CD14-positive monocyte (primary cell): ENCODE data around the gene CSF1R. TPM values are rescaled to one million over a fixed set of nuclear protein-coding genes. Genes with fewer than 3 reads are reported as not detected.

Experiments used
- DNase-seq, 3 donors: peaks; one replicate each; pipeline ENCODE4 v3.0.0-alpha.2; 2011 to 2022
- H2AFZ ChIP-seq: 2 replicates; pipeline ENCODE4 v1.6.0; 2012; ENCODE audit warnings: mild to moderate bottlenecking, low read depth, low read length, inconsistent platforms; ENCODE audit not compliant: insufficient read depth, poor library complexity, severe bottlenecking
- H3K27ac ChIP-seq, 2 donors: 1 replicate in 1 of 2; 2 replicates in 1 of 2; pipeline ENCODE4 v1.5.1; 2012 to 2013; ENCODE audit warnings: low read length in 2 of 2, control low read depth in 1 of 2, inconsistent platforms in 1 of 2, low read depth in 1 of 2, mild to moderate bottlenecking in 1 of 2
- H3K27me3 ChIP-seq, 2 donors: one replicate each; pipeline versions ENCODE4 v1.6.0 to v1.6.1; 2011 to 2013; ENCODE audit warnings: low read length in 2 of 2; ENCODE audit not compliant: control insufficient read depth in 2 of 2, insufficient read depth in 2 of 2
- H3K36me3 ChIP-seq, 2 donors: replicated peaks in 1 of 2; 1 replicate in 1 of 2; 2 replicates in 1 of 2; pipeline versions ENCODE4 v1.5.1 to v1.6.1; 2012 to 2013; ENCODE audit warnings: low read length in 2 of 2, control low read depth in 1 of 2, inconsistent platforms in 1 of 2, mild to moderate bottlenecking in 1 of 2; ENCODE audit not compliant: insufficient read depth in 2 of 2, control insufficient read depth in 1 of 2
- H3K4me1 ChIP-seq, 2 donors: 1 replicate in 1 of 2; 2 replicates in 1 of 2; pipeline versions ENCODE4 v1.5.1 to v1.6.1; 2012 to 2013; ENCODE audit warnings: low read length in 2 of 2, control low read depth in 1 of 2, inconsistent platforms in 1 of 2, mild to moderate bottlenecking in 1 of 2, moderate library complexity in 1 of 2; ENCODE audit not compliant: insufficient read depth in 2 of 2, control insufficient read depth in 1 of 2
- H3K4me2 ChIP-seq: replicated peaks from 2 replicates; pipeline ENCODE3; 2012; ENCODE audit warnings: low read length, moderate library complexity, mild to moderate bottlenecking; ENCODE audit not compliant: poor library complexity, severe bottlenecking; ENCODE audit errors: extremely low read depth
- H3K4me3 ChIP-seq, 3 experiments: fragments of 200-600 bp in 1 of 3; sonication (generic) in 1 of 3; replicated peaks in 1 of 3; 1 replicate in 2 of 3; 2 replicates in 1 of 3; pipeline ENCODE4 v1.5.1; 2011 to 2013; ENCODE audit warnings: low read length in 3 of 3, mild to moderate bottlenecking in 3 of 3, control low read depth in 2 of 3, low read depth in 2 of 3, inconsistent platforms in 1 of 3, moderate library complexity in 1 of 3
- H3K79me2 ChIP-seq: 2 replicates; pipeline ENCODE4 v1.6.0; 2012; ENCODE audit warnings: mild to moderate bottlenecking, control low read depth, inconsistent platforms, low read length, moderate library complexity; ENCODE audit not compliant: insufficient read depth
- H3K9ac ChIP-seq: 2 replicates; pipeline ENCODE4 v1.6.0; 2017; ENCODE audit warnings: low read length, mild to moderate bottlenecking; ENCODE audit not compliant: insufficient read depth, poor library complexity, severe bottlenecking
- H3K9me3 ChIP-seq, 2 donors: replicated peaks in 1 of 2; 1 replicate in 1 of 2; 2 replicates in 1 of 2; pipeline versions ENCODE4 v1.5.1 to v1.6.1; 2012 to 2013; ENCODE audit warnings: low read length in 2 of 2, control low read depth in 1 of 2; ENCODE audit not compliant: control insufficient read depth in 1 of 2, insufficient read depth in 1 of 2
- H4K20me1 ChIP-seq: 2 replicates; pipeline ENCODE4 v1.6.0; 2012; ENCODE audit warnings: mild to moderate bottlenecking, low read length, control low read depth, moderate library complexity; ENCODE audit not compliant: insufficient read depth
- H3K27ac Mint-ChIP-seq, 7 donors: one replicate each; pipeline ENCODE4 v1.8.0; 2020; ENCODE audit warnings: mild to moderate bottlenecking in 7 of 7, mixed read lengths in 7 of 7, moderate library complexity in 6 of 7, inconsistent platforms in 2 of 7
- H3K27me3 Mint-ChIP-seq, 3 donors: one replicate each; pipeline ENCODE4 v1.8.0; 2021 to 2022; ENCODE audit warnings: low read depth in 3 of 3, mild to moderate bottlenecking in 3 of 3, mixed read lengths in 3 of 3, moderate library complexity in 3 of 3, inconsistent platforms in 1 of 3
- H3K36me3 Mint-ChIP-seq, 2 donors: one replicate each; pipeline ENCODE4 v1.8.0; 2020; ENCODE audit warnings: mixed read lengths in 2 of 2, inconsistent platforms in 1 of 2, mild to moderate bottlenecking in 1 of 2
- H3K4me1 Mint-ChIP-seq: one replicate; pipeline ENCODE4 v1.8.0; 2020; ENCODE audit warnings: mild to moderate bottlenecking, mixed read lengths
- H3K4me3 Mint-ChIP-seq, 2 donors: one replicate each; pipeline ENCODE4 v1.8.0; 2020; ENCODE audit warnings: mild to moderate bottlenecking in 2 of 2, mixed read lengths in 2 of 2, moderate library complexity in 1 of 2
- H3K9me3 Mint-ChIP-seq, 7 donors: one replicate each; pipeline ENCODE4 v1.8.0; 2020 to 2022; ENCODE audit warnings: mixed read lengths in 7 of 7, mild to moderate bottlenecking in 6 of 7, moderate library complexity in 6 of 7, inconsistent platforms in 2 of 7
- CTCF ChIP-seq: fragments of 200-600 bp; IDR thresholded peaks from one replicate; pipeline ENCODE4 v1.8.0; 2022; ENCODE audit warnings: antibody characterized with exemption, mild to moderate bottlenecking
- WGBS: methylation state at CpG from one replicate; pipeline ENCODE4 v1.1.5; 2013; ENCODE audit warnings: missing lambda C conversion rate; ENCODE audit not compliant: insufficient coverage; 5-methylcytosine and 5-hydroxymethylcytosine counted together
- intact Hi-C, 2 donors: fragments of 100-400 bp; cut with micrococcal nuclease; formaldehyde crosslinking; loops; one replicate each; pipeline versions ENCODE4 v1.15.0 to v1.15.1; 2023
- polyA plus RNA-seq, 3 donors: library from polyadenylated mRNA; depleted of rRNA in 1 of 3; unstranded in 2 of 3; stranded (reverse) in 1 of 3; fragments of 300-500 nt in 2 of 3; fragments of >200 nt in 1 of 3; fragmentation: Illumina TruSeq in 2 of 3; gene quantifications; 1 replicate in 2 of 3; 2 replicates in 1 of 3; pipeline ENCODE4 v1.2.3, GENCODE V29; 2012 to 2021

The CSF1R gene
- polyA plus RNA-seq, 3 donors = 180 to 332 (median 242) TPM

DNA sequence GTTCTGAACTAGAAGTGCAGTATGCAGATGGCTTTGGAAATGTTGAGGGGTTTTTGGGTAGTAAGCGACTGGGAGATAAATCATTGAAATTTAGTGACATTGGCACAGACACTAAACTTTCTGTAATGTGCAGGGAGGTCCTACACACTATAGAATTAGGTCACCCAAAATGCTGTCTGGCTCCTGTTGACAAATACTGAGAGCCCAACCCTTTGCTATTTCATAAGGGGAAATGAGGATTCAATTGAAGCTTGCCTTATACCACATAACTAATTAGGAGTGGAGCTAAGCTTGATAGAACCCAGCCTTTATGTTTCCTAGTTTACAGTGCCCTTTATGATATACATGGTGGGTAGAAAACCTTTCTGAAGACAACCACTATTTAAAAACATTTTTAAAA lies 63.2 kb downstream of the CSF1R start:
- no peaks in the 10 kb centered on the region for H4K20me1 ChIP-seq
- H3K27me3 ChIP-seq = no peaks in the 10 kb centered on the region
- no peaks in the 10 kb centered on the region for H3K27me3 Mint-ChIP-seq
- H3K9ac ChIP-seq = no peak overlapping the region
- H3K4me1 ChIP-seq = no peaks in the 10 kb centered on the region
- TF ChIP-seq CTCF = no peak
- H3K9me3 Mint-ChIP-seq = no peaks in the 10 kb centered on the region
- H3K4me3 ChIP-seq = no peak overlapping the region
- DNase-seq = no peak
- H3K4me1 Mint-ChIP-seq = peaks cover 6% of the 10 kb centered on the region
- no peak overlapping the region for H3K4me3 Mint-ChIP-seq
- no peak overlapping the region for H2AFZ ChIP-seq
- H3K9me3 ChIP-seq = no peaks in the 10 kb centered on the region
- H3K36me3 Mint-ChIP-seq = peaks cover 91 to 94% of the 10 kb centered on the region in 2 donors
- H3K27ac Mint-ChIP-seq = no peak overlapping the region
- intact Hi-C loops = no loop called here
- no CpG with 5 or more reads among the region's 1 CpG for WGBS
- H3K36me3 ChIP-seq = peaks cover 97 to 100% of the 10 kb centered on the region in 2 donors
- H3K79me2 ChIP-seq = no peaks in the 10 kb centered on the region
- H3K27ac ChIP-seq = no peak overlapping the region
- no peak overlapping the region for H3K4me2 ChIP-seq

- Histone ChIP-seq H3K79me2 (no peaks in the 10 kb centered on the region), H3K36me3 (peaks cover 97 to 100% of the 10 kb centered on the region in 2 donors), H2AFZ (no peak overlapping the region), H3K4me3 (no peak overlapping the region), H3K27ac (no peak overlapping the region), H3K4me1 (no peaks in the 10 kb centered on the region), H4K20me1 (no peaks in the 10 kb centered on the region), H3K9ac (no peak overlapping the region), H3K9me3 (no peaks in the 10 kb centered on the region), H3K4me2 (no peak overlapping the region), H3K27me3 (no peaks in the 10 kb centered on the region)
- WGBS = 100% methylated on average over 1 of the region's 2 CpGs
- DNase-seq = no peak
- Mint-ChIP-seq H3K4me3 (no peak overlapping the region), H3K27ac (peak overlapping the region in 1 of 7 donors; percentile 63), H3K27me3 (no peaks in the 10 kb centered on the region), H3K9me3 (no peaks in the 10 kb centered on the region), H3K36me3 (peaks cover 88 to 93% of the 10 kb centered on the region in 2 donors), H3K4me1 (peaks cover 6% of the 10 kb centered on the region)
- TF ChIP-seq CTCF = no peak
- intact Hi-C loops = no loop called here
These were observed 63.7 kb downstream of the CSF1R start for GRCh38 chr5:150022681-150023080.
